Motor neuron (in vitro differentiated cells): ENCODE measurements around the gene PIK3CB. TPM values are rescaled to one million over a fixed set of nuclear protein-coding genes. Genes with fewer than 3 reads are reported as not detected.
"Not testable (repeated sequence)": the region's sequence is repeated elsewhere in the genome, so short reads cannot be mapped to it uniquely, and the experiment has no call there.

ENCODE experiments used
- ATAC-seq, 8 experiments: fragments of 200-7000 bp; cut with Tn5 transposase; replicated peaks in 6 of 8; 2 replicates each; pipeline ENCODE4 v1.8.0; 2021; ENCODE audit warnings: mild to moderate bottlenecking in 8 of 8, moderate library complexity in 8 of 8
- H3K27ac ChIP-seq, 2 donors: fragments of 250-450 bp; sonication (Bioruptor Pico); 2 replicates each; pipeline ENCODE4 v1.9.0; 2021; ENCODE audit warnings: antibody characterized with exemption in 2 of 2, mild to moderate bottlenecking in 2 of 2, moderate library complexity in 1 of 2
- H3K4me1 ChIP-seq, 2 donors: fragments of 250-450 bp; sonication (Bioruptor Pico); replicated peaks in 1 of 2; 2 replicates each; pipeline ENCODE4 v1.6.1; 2021; ENCODE audit warnings: antibody characterized with exemption in 2 of 2, mild to moderate bottlenecking in 2 of 2, moderate library complexity in 1 of 2
- H3K4me3 ChIP-seq, 5 donors: fragments of 250-450 bp; sonication (Bioruptor Pico); 2 replicates each; pipeline ENCODE4 v1.9.0; 2021; ENCODE audit warnings: antibody characterized with exemption in 5 of 5, mild to moderate bottlenecking in 5 of 5, moderate library complexity in 4 of 5
- WGBS, 10 experiments: fragments of 450-650 bp; shearing (Covaris generic); methylation state at CpG; one replicate each; pipeline ENCODE4 v1.0.0; 2022; 5-methylcytosine and 5-hydroxymethylcytosine counted together
- in situ Hi-C, 9 experiments: fragments of 400-800 bp; cut with MboI; loops; one replicate each; pipeline ENCODE4 v1.15.0; 2021; ENCODE audit warnings: low sequenced_read_pairs in 9 of 9, low pct_unique_long_range_greater_than_20kb in 2 of 9; ENCODE audit not compliant: unreplicated experiment in 9 of 9
- total RNA-seq, 8 experiments: library from RNA; unstranded; fragments of 300-600 nt; gene quantifications; 2 replicates each; pipeline versions ENCODE4 v1.2.3 to v1.2.4, GENCODE V29; 2022

PIK3CB gene
- total RNA-seq, 8 experiments from 2014 or later = 5.8 to 21.0 (median 10.6) TPM

- Histone ChIP-seq H3K4me3 (no peak overlapping the region), H3K4me1 (no peaks in the 10 kb centered on the region), H3K27ac (no peak overlapping the region)
- no peak for ATAC-seq
- in situ Hi-C loops = loop anchor here in 3 of 9 experiments (5.0 to 10.0 kb wide), 3 partner anchors 218 to 228 kb away; no protein-coding TSS in a partner anchor
- 33 to 100% (median 84%) methylated on average over 1 of the region's 1 CpG; no CpG with 5 or more reads in 2 of the 10 experiments for WGBS, 10 experiments
Observed at GRCh38 chr3:138696666-138697370, 137.9 kb downstream of the PIK3CB start.

GRCh38 chr3:138694287-138695007, 140.3 kb downstream of the PIK3CB start:
- Histone ChIP-seq H3K27ac (no peak overlapping the region), H3K4me3 (no peak overlapping the region), H3K4me1 (no peaks in the 10 kb centered on the region)
- in situ Hi-C loops = loop anchor here in 3 of 9 experiments (5.0 to 10.0 kb wide), 3 partner anchors 220 to 230 kb away; no protein-coding TSS in a partner anchor
- WGBS, 10 experiments = 11 to 100% (median 93%) methylated on average over 2 to 6 of the region's 8 CpGs; no CpG with 5 or more reads in 1 of the 10 experiments
- ATAC-seq = peak in 7 of 8 experiments; percentile 58 to 98 (median 66)

DNA sequence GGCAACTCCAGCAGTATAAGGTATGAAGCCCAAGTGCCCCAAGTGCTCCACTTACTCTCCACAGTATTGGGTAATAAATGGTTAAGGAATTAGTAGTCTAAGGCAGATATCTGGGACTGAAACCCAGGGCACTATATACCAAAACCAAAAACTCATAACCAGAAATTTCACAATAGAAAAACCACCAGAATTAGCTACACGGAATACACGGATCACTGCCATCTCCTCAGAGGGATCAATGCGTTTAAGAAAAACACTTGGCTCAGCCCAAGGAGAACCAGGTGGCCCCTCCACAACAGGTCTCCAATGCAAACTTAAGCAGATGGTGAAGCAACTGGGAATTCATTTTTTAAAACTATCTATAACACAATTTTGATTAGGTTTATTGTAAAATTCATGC, 142.6 kb downstream of the PIK3CB start:
- WGBS, 10 experiments = 50 to 100% (median 93%) methylated on average over 2 of the region's 3 CpGs; no CpG with 5 or more reads in 7 of the 10 experiments
- no peak for ATAC-seq
- Histone ChIP-seq H3K4me1 (no peaks in the 10 kb centered on the region), H3K4me3 (no peak overlapping the region), H3K27ac (no peak overlapping the region)
- in situ Hi-C loops = loop anchor here in 2 of 9 experiments (10.0 kb wide), 2 partner anchors 223 to 233 kb away; no protein-coding TSS in a partner anchor

DNA sequence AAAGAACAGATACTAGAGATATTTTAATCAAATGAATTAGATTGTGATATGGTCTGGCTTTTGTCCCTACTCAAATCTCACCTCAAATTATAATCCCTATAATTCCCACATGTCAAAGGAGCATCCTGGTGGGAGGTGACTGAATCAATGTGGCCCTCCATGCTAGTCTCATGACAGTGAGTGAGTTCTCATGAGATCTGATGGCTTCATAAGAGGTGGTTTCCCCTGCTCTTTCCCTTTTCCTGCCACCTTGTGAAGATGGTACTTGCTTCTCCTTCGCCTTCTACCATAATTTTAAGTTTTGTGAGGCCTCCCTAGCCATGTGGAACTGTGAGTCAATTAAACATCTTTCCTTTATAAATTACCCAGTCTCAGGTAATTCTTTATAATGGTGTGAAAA, 143.4 kb downstream of the PIK3CB start:
- Histone ChIP-seq H3K4me1 (no peaks in the 10 kb centered on the region), H3K4me3 (no peak overlapping the region), H3K27ac (no peak overlapping the region)
- in situ Hi-C loops = loop anchor here in 2 of 9 experiments (10.0 kb wide), 2 partner anchors 223 to 233 kb away; no protein-coding TSS in a partner anchor
- WGBS, 10 experiments = 43 to 100% (median 100%) methylated on average over 1 of the region's 1 CpG; no CpG with 5 or more reads in 3 of the 10 experiments
- no peak for ATAC-seq

GRCh38 chr3:138690036-138690435, 144.7 kb downstream of the PIK3CB start:
- H3K4me3 ChIP-seq = no peak overlapping the region
- ATAC-seq = no peak
- no peaks in the 10 kb centered on the region for H3K4me1 ChIP-seq
- in situ Hi-C loops = loop anchor here in 2 of 9 experiments (10.0 kb wide), 2 partner anchors 225 to 235 kb away; no protein-coding TSS in a partner anchor
- H3K27ac ChIP-seq = no peak overlapping the region

GRCh38 chr3:138688871-138689299, 145.8 kb downstream of the PIK3CB start:
- no peak overlapping the region for H3K4me3 ChIP-seq
- WGBS, 10 experiments = 71 to 100% (median 90%) methylated on average over 1 to 5 of the region's 5 CpGs; no CpG with 5 or more reads in 2 of the 10 experiments
- in situ Hi-C loops = no loop called here
- no peaks in the 10 kb centered on the region for H3K4me1 ChIP-seq
- H3K27ac ChIP-seq = no peak overlapping the region
- ATAC-seq = no peak

DNA sequence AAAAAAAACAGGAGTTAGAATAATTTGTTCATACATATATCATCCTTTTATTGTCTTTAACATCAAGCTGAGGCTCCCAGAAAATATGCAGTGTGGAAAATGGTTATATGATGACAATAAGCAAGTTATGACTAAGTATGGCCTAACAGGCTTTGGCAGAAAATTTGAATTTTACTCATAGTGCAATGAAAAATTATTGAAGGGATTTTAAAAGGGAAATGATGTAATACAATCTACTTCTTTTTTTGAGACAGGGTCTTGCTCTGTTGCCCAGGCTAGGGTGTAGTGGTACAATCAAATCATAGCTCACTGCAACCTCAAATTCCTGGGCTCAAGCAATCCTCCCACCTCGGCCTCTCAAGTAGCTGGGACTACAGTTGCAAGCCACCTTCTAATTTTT, 147.5 kb downstream of the PIK3CB start:
- Histone ChIP-seq H3K4me1 (no peaks in the 10 kb centered on the region), H3K4me3 (no peak overlapping the region), H3K27ac (no peak overlapping the region)
- 89% methylated on average over 1 of the region's 1 CpG; no CpG with 5 or more reads in 9 of the 10 experiments for WGBS, 10 experiments
- ATAC-seq = no peak
- in situ Hi-C loops = no loop called here

DNA sequence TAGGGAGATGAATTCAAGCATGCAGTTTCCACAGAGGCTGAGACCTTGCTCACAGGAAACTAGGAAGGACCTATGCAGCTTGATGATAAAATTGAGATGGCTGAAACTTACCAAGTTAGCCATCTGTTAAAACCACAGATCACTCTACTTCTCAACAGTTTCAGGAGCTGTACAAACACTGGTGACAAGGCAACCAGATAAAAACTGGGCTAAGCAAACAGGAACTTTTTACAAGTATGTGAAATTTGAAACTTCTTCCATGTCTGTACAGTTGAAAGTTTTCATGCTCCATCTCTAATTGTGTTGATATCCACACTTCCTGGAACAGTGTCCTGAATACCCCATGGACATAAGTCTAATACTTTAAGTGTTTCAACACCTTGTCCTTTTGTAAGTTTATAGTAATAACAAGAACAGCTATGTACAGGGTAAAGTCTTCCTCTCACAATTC, 147.9 kb downstream of the PIK3CB start:
- ATAC-seq = peak in 4 of 8 experiments; percentile 27 to 93 (median 40)
- in situ Hi-C loops = no loop called here
- H3K4me1 ChIP-seq = no peaks in the 10 kb centered on the region
- no peak overlapping the region for H3K4me3 ChIP-seq
- no peak overlapping the region for H3K27ac ChIP-seq

DNA sequence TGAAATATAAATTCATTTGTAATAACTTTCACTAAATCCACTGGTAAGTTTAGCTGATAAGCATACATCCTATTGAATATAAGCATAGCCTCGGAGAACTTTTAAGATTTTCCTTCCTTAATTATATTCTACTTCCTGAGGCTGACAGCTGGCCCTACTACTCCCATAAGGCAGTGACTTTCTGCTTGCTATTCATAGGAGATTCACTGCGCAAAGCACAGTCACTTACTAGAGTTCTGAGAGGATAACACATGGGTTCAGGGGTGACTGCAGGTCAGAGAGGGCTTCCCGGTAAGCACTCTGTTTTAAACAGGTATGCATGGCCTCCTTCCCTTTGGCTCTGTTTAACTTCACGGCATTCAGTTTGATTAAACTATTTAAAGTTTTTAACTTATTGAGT, 150.3 kb downstream of the PIK3CB start:
- no peak for ATAC-seq
- Histone ChIP-seq H3K4me3 (no peak overlapping the region), H3K4me1 (no peaks in the 10 kb centered on the region), H3K27ac (no peak overlapping the region)
- WGBS, 10 experiments = 74 to 100% (median 87%) methylated on average over 1 to 4 of the region's 4 CpGs; no CpG with 5 or more reads in 2 of the 10 experiments
- in situ Hi-C loops = no loop called here

DNA sequence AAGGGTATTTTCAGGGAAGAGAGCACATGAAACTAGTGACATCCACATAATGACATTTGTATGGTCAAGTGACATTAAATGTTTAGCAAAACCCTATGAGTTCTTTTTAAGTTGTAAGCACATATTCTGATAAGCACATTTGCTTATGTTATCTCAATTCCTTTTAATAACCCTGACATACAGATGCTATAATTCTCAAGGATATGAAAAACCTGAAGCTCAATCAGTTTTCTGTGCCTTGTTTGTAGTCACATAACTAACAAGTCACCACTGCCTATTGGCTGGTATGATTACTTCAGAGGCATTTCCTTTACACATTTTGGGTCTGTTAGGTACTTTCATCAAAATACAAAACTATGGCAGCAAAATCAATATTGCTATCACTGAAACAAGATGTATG, 152.1 kb downstream of the PIK3CB start:
- Histone ChIP-seq H3K4me3 (no peak overlapping the region), H3K4me1 (no peaks in the 10 kb centered on the region), H3K27ac (no peak overlapping the region)
- in situ Hi-C loops = no loop called here
- ATAC-seq = no peak

- H3K27ac ChIP-seq = no peak overlapping the region
- ATAC-seq = no peak
- WGBS, 10 experiments = 50 to 83% (median 74%) methylated on average over 2 to 5 of the region's 5 CpGs
- H3K4me1 ChIP-seq = no peaks in the 10 kb centered on the region
- no peak overlapping the region for H3K4me3 ChIP-seq
- in situ Hi-C loops = no loop called here
Observed at GRCh38 chr3:138681463-138682220, 153.1 kb downstream of the PIK3CB start.

DNA sequence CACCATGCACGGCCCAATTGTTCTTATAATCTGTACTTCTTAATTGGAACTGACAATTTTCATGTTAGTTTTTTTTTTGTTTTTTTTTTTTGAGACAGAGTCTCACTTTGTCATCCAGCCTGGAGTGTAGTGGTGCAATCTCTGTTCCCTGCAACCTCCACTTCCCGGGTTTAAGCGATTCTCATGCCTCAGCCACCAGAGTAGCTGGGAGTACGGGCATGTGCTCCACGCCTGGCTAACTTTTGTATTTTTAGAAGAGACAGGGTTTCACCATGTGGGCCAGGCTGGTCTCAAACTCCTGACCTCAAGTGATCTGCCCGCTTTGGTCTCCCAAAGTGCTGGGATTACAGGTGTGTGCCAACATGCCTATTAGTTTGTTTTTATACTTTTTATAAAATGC, 153.8 kb downstream of the PIK3CB start:
- ATAC-seq, in situ Hi-C loops, H3K27ac ChIP-seq, H3K4me1 ChIP-seq, H3K4me3 ChIP-seq: not testable (repeated sequence)
- whole genome bisulfite sequencing, 10 experiments = 67 to 100% (median 96%) methylated on average over 1 to 6 of the region's 6 CpGs; no CpG with 5 or more reads in 2 of the 10 experiments
